22Rv1 (cell line): ENCODE data around the gene RYK.

Experiments used
- CTCF ChIP-seq: fragments of 450-650 bp; IDR thresholded peaks from 2 replicates; pipeline ENCODE4 v1.5.1; 2017; ENCODE audit warnings: mild to moderate bottlenecking
- ZFX ChIP-seq: fragments of 450-650 bp; IDR thresholded peaks from 2 replicates; pipeline ENCODE4 v1.6.1; 2017; ENCODE audit warnings: antibody characterized with exemption, borderline replicate concordance

- TF ChIP-seq CTCF, result no peak
- TF ChIP-seq ZFX, result no peak
Measured at GRCh38 chr3:134143828-134144401, 106.7 kb downstream of the RYK start.
